Measurements from ENCODE around the gene REXO1. TPM values are rescaled to one million over a fixed set of nuclear protein-coding genes. Genes with fewer than 3 reads are reported as not detected.

REXO1 gene
- polyA plus RNA-seq, 3 donors: 2.8 to 60.8 (median 3.0) TPM

- peak within 1 kb of the TSS; percentile 97 to 98 for H3K4me3 Mint-ChIP-seq
- Histone ChIP-seq H3K27me3 (ENCODE audit: control insufficient read depth in 2 of 2, insufficient read depth in 2 of 2, low read length in 2 of 2) (no peaks in the 10 kb centered on the region), H2AFZ (ENCODE audit: insufficient read depth, low read depth, low read length, poor library complexity, severe bottlenecking) (peak within 1 kb of the TSS; percentile 81), H3K4me2 (replicated peaks; ENCODE audit: extremely low read depth, low read length, poor library complexity, severe bottlenecking) (peak within 1 kb of the TSS; percentile 69), H3K9me3 (replicated peaks in 1 of 2; ENCODE audit: control insufficient read depth in 1 of 2, insufficient read depth in 1 of 2, low read length in 2 of 2) (no peaks in the 10 kb centered on the region), H3K79me2 (ENCODE audit: insufficient read depth, low read length) (no peaks in the 10 kb centered on the region), H3K9ac (ENCODE audit: insufficient read depth, low read length, poor library complexity, severe bottlenecking) (peak within 1 kb of the TSS; percentile 71), H3K4me1 (ENCODE audit: control insufficient read depth in 1 of 2, insufficient read depth in 2 of 2, low read length in 2 of 2) (peaks cover 19 to 26% of the 10 kb centered on the region in 2 donors), H3K27ac (ENCODE audit: low read depth in 1 of 2, low read length in 2 of 2) (peak within 1 kb of the TSS; percentile 82 to 87), H3K4me3 (replicated peaks in 1 of 3; ENCODE audit: low read depth in 2 of 3, low read length in 3 of 3) (peak within 1 kb of the TSS; percentile 60 to 72 (median 63)), H4K20me1 (ENCODE audit: insufficient read depth, low read length) (peaks cover 19% of the 10 kb centered on the region), H3K36me3 (replicated peaks in 1 of 2; ENCODE audit: control insufficient read depth in 1 of 2, insufficient read depth in 2 of 2, low read length in 2 of 2) (peaks cover 19% of the 10 kb centered on the region in 2 donors)
- H3K27ac Mint-ChIP-seq: peak within 1 kb of the TSS; percentile 94 to 99 (median 98)
- H3K9me3 Mint-ChIP-seq: no peaks in the 10 kb centered on the region
- H3K4me1 Mint-ChIP-seq: peaks cover 16% of the 10 kb centered on the region
- H3K36me3 Mint-ChIP-seq: peaks cover 18 to 34% of the 10 kb centered on the region in 2 donors
- WGBS (ENCODE audit: insufficient coverage): under 1% methylated on average over 29 of the region's 48 CpGs
- no peaks in the 10 kb centered on the region for H3K27me3 Mint-ChIP-seq (ENCODE audit: low read depth in 3 of 3)
- intact Hi-C loops (cut with micrococcal nuclease): loop anchor here in 1 of 2 donors (5.0 kb wide), 1 partner anchor 245 kb away; the partner anchor contains the start of gene MEX3D
- no peak for DNase-seq
- peak; percentile 19 for TF ChIP-seq CTCF (IDR thresholded peaks at IDR 0.05)
These were observed 36.3 kb downstream of the REXO1 start, which contains the start of gene ATP8B3 for GRCh38 chr19:1811942-1812425. TSS of gene ATP8B3 (minus strand) at chr19:1812276. CDS start at chr19:1811736, 540 bp downstream.

- H3K79me2 ChIP-seq (ENCODE audit: insufficient read depth, low read length): no peaks in the 10 kb centered on the region
- no peak for TF ChIP-seq CTCF (IDR thresholded peaks at IDR 0.05)
- H3K4me2 ChIP-seq (replicated peaks; ENCODE audit: extremely low read depth, low read length, poor library complexity, severe bottlenecking): peak overlapping the region; percentile 69
- no peaks in the 10 kb centered on the region for H3K27me3 ChIP-seq (ENCODE audit: control insufficient read depth in 2 of 2, insufficient read depth in 2 of 2, low read length in 2 of 2)
- peak overlapping the region in 1 of 2 donors; percentile 53 for H3K27ac ChIP-seq (ENCODE audit: low read depth in 1 of 2, low read length in 2 of 2)
- Mint-ChIP-seq H3K36me3 (peaks cover 13 to 33% of the 10 kb centered on the region in 2 donors), H3K27me3 (ENCODE audit: low read depth in 3 of 3) (no peaks in the 10 kb centered on the region), H3K4me3 (peak overlapping the region; percentile 76 to 97), H3K27ac (peak overlapping the region in 6 of 7 donors; percentile 42 to 98 (median 70)), H3K4me1 (peaks cover 16% of the 10 kb centered on the region), H3K9me3 (no peaks in the 10 kb centered on the region)
- peak; percentile 41 to 77 (median 65) for DNase-seq
- peaks cover 19 to 26% of the 10 kb centered on the region in 2 donors for H3K4me1 ChIP-seq (ENCODE audit: control insufficient read depth in 1 of 2, insufficient read depth in 2 of 2, low read length in 2 of 2)
- 21% methylated on average over 12 of the region's 13 CpGs for WGBS (ENCODE audit: insufficient coverage)
- H3K36me3 ChIP-seq (replicated peaks in 1 of 2; ENCODE audit: control insufficient read depth in 1 of 2, insufficient read depth in 2 of 2, low read length in 2 of 2): peaks cover 14% of the 10 kb centered on the region in 2 donors
- peak overlapping the region; percentile 81 for H2AFZ ChIP-seq (ENCODE audit: insufficient read depth, low read depth, low read length, poor library complexity, severe bottlenecking)
- H3K9ac ChIP-seq (ENCODE audit: insufficient read depth, low read length, poor library complexity, severe bottlenecking): peak overlapping the region; percentile 71
- intact Hi-C loops (cut with micrococcal nuclease): loop anchor here in 1 of 2 donors (5.0 kb wide), 1 partner anchor 244 kb away; the partner anchor contains the start of gene MEX3D
- peak overlapping the region; percentile 60 to 72 (median 63) for H3K4me3 ChIP-seq (replicated peaks in 1 of 3; ENCODE audit: low read depth in 2 of 3, low read length in 3 of 3)
- H4K20me1 ChIP-seq (ENCODE audit: insufficient read depth, low read length): peaks cover 15% of the 10 kb centered on the region
- no peaks in the 10 kb centered on the region for H3K9me3 ChIP-seq (replicated peaks in 1 of 2; ENCODE audit: control insufficient read depth in 1 of 2, insufficient read depth in 1 of 2, low read length in 2 of 2)
These were observed 36.8 kb downstream of the REXO1 start for GRCh38 chr19:1811472-1811894.

All from CD14-positive monocyte (primary cell).